RWPE1 (cell line): Measurements from ENCODE around the gene GLT8D2.
A peak's percentile ranks its signal among the peaks of the same experiment; 100 is the strongest.

ENCODE experiments used
- CTCF ChIA-PET: fragments of 350-600 bp; sonication (Branson Sonifier 250); formaldehyde crosslinking; extraction: SDS; loops from one replicate; lab custom pipeline; 2021; lab: Yijun Ruan, JAX
- POLR2A ChIA-PET: fragments of 400-600 bp; formaldehyde crosslinking; extraction: SDS; loops from one replicate; lab custom pipeline; 2020; ENCODE audit warnings: antibody characterized with exemption; ENCODE audit not compliant: low non-redundant PET; lab: Yijun Ruan, JAX
- DNase-seq: peaks from one replicate; pipeline ENCODE4 v3.0.0; 2012; ENCODE audit warnings: low spot score
- H3K27ac ChIP-seq: fragments of 450-650 bp; 2 replicates; pipeline ENCODE4 v1.5.1; 2017
- TF ChIP-seq, protein P1 (sequence below): fragments of 450-650 bp; conservative IDR thresholded peaks from 2 replicates; pipeline ENCODE4 v1.5.1; 2017; ENCODE audit warnings: low read depth, mild to moderate bottlenecking

GLT8D2 gene

DNA sequence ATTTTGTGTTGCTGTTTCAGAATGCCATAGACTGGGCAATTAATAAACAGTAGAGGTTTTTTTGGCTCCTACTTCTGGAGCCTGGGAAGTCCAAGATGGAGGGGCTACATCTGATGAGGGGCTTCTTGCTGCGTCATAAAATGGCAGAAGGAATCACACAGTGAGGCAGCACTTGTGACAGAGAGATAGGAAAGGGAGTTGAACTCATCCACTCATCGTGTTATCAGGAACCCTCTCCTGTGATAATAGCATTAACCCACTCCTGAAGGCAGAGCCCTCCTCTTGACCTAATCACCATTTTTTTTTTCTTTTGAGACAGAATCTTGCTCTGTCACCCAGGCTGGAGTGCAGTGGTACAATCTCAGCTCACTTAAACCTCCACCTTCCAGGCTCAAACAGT is 74.6 kb downstream of the GLT8D2 start:
- CTCF ChIA-PET: no interaction called here
- DNase-seq: no peak
- H3K27ac ChIP-seq: no peak overlapping the region
- POLR2A ChIA-PET: no interaction called here
- TF ChIP-seq, protein P1, sequence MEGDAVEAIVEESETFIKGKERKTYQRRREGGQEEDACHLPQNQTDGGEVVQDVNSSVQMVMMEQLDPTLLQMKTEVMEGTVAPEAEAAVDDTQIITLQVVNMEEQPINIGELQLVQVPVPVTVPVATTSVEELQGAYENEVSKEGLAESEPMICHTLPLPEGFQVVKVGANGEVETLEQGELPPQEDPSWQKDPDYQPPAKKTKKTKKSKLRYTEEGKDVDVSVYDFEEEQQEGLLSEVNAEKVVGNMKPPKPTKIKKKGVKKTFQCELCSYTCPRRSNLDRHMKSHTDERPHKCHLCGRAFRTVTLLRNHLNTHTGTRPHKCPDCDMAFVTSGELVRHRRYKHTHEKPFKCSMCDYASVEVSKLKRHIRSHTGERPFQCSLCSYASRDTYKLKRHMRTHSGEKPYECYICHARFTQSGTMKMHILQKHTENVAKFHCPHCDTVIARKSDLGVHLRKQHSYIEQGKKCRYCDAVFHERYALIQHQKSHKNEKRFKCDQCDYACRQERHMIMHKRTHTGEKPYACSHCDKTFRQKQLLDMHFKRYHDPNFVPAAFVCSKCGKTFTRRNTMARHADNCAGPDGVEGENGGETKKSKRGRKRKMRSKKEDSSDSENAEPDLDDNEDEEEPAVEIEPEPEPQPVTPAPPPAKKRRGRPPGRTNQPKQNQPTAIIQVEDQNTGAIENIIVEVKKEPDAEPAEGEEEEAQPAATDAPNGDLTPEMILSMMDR: no peak

DNA sequence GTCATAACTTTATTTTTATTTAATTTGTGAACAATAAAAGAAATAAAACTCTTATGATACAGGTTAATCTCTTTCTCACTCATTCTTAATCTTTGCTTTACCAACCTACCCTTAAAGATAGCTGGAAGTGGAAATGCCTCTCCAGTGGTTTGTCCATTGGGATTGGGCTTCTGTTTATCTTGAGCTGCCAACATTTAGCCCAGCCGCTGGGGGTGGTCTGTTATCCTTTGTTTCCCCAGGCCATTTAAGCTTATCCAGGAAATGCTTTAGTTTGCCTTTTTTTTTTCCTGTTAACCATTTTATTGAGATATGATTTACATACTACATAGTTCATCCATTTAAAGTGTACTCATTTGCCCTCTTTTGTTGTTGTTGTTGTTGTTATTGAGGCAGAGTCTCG is 76.1 kb downstream of the GLT8D2 start:
- TF ChIP-seq, protein P1: no peak
- POLR2A ChIA-PET: no interaction called here
- no peak overlapping the region for H3K27ac ChIP-seq
- CTCF ChIA-PET: no interaction called here
- no peak for DNase-seq

- no peak overlapping the region for H3K27ac ChIP-seq
- ChIA-PET POLR2A (no interaction called here), CTCF (no interaction called here)
- DNase-seq: no peak
- TF ChIP-seq, protein P1: no peak
These were observed 80.6 kb downstream of the GLT8D2 start for GRCh38 chr12:103969391-103969790.

DNA sequence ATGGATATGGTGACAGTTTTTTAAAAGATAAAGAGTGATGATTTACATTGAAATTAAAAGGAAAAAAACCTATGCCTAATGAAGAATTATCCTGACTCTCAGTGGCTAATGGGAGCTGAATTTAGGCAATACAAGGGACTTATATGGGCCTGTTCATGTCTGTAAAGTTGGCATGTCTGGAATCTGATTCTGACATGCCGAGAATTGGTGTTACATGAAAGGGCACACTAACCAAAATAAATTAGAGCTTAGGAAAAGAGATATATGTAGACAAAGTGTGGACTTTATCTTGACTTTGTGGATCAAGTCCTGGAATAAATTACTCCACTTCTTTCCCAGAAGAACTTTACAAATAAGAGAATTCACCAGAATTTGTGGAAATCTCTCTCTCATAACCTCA is 83.3 kb downstream of the GLT8D2 start:
- ChIA-PET POLR2A (interaction anchor here (1.7 kb wide), 1 partner anchor 10 kb away, joined by 9 read pairs; a partner anchor contains a TSS), CTCF (interaction anchor here (0.6 to 0.9 kb wide), 4 partner anchors 10 to 665 kb away, joined by 3 to 5 read pairs (median 4); no protein-coding TSS in a partner anchor)
- TF ChIP-seq, protein P1: no peak
- no peak overlapping the region for H3K27ac ChIP-seq
- no peak for DNase-seq

GRCh38 chr12:103965590-103966504 is 84.1 kb downstream of the GLT8D2 start, which contains the start of gene TDG:
Gene TDG (plus strand): TSS chr12:103965872. CDS start chr12:103966038, 166 bp downstream.
- CTCF ChIA-PET: interaction anchor here (0.5 to 0.9 kb wide), 3 partner anchors 10 to 666 kb away, joined by 3 to 5 read pairs (median 4); no protein-coding TSS in a partner anchor
- POLR2A ChIA-PET: interaction anchor here (0.6 to 1.7 kb wide), 5 partner anchors 9 to 380 kb away, joined by 3 to 9 read pairs (median 3); partner anchors contain the start of gene HSP90B1
- peak within 1 kb of the TSS; percentile 89 for H3K27ac ChIP-seq
- DNase-seq: peak; percentile 97
- TF ChIP-seq, protein P1: 0 out of 2 replicates have a peak, but pooled peaks have one; percentile 16

DNA sequence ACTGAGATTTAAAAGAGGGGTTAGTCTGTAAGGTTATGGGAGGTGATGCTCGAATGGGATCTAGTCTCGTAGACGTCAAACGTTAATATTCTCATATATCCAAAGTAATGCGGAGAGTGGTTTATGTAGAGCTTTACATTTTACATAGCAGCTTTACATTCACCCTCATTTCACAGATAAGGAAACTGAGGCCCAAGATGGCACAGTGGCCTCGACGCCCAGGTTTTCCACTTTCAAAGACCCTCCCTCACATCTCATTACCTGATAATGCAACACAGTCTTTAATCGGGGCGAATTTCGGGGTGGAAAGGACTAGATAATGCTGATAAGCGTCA is 84.8 kb downstream of the GLT8D2 start:
- POLR2A ChIA-PET: interaction anchor here (1.0 to 1.7 kb wide), 4 partner anchors 9 to 144 kb away, joined by 3 to 9 read pairs (median 3); partner anchors contain the start of gene HSP90B1
- TF ChIP-seq, protein P1: no peak
- CTCF ChIA-PET: interaction anchor here (0.5 kb wide), 1 partner anchor 14 kb away, joined by 4 read pairs; no protein-coding TSS in a partner anchor
- DNase-seq: no peak
- peak overlapping the region; percentile 89 for H3K27ac ChIP-seq
